Stimulated activated naive B cell treated with anti-CD40 and anti-IgM and Interleukin-4, amounts not matched to agents 10 μg/mL and 1 μg/mL and 100 μg/mL, for 72 hours (primary cell): ENCODE measurements around the gene SRSF6.
"Not testable (repeated sequence)": the region's sequence is repeated elsewhere in the genome, so short reads cannot be mapped to it uniquely, and the experiment has no call there.

Source experiments
- ATAC-seq, 2 donors: fragments of 150-1000 bp; cut with Tn5 transposase; replicated peaks; 2 replicates each; pipeline ENCODE4 v1.10.0; 2021; ENCODE audit warnings: moderate library complexity in 1 of 2
- DNase-seq: peaks from one replicate; pipeline ENCODE4 v3.0.0; 2021
- H3K27ac Mint-ChIP-seq: one replicate; pipeline ENCODE4 v1.8.0; 2022; ENCODE audit warnings: mild to moderate bottlenecking, mixed read lengths
- H3K27me3 Mint-ChIP-seq, 2 donors: one replicate each; pipeline ENCODE4 v1.8.0; 2022; ENCODE audit warnings: mixed read lengths in 2 of 2
- H3K36me3 Mint-ChIP-seq, 2 donors: one replicate each; pipeline ENCODE4 v1.8.0; 2022; ENCODE audit warnings: mixed read lengths in 2 of 2, mild to moderate bottlenecking in 1 of 2
- H3K4me1 Mint-ChIP-seq, 2 donors: one replicate each; pipeline ENCODE4 v1.8.0; 2022; ENCODE audit warnings: mixed read lengths in 2 of 2, mild to moderate bottlenecking in 1 of 2
- H3K4me3 Mint-ChIP-seq, 2 donors: one replicate each; pipeline ENCODE4 v1.8.0; 2022; ENCODE audit warnings: mild to moderate bottlenecking in 2 of 2, mixed read lengths in 2 of 2, moderate library complexity in 1 of 2
- H3K9me3 Mint-ChIP-seq, 2 donors: one replicate each; pipeline ENCODE4 v1.8.0; 2022; ENCODE audit warnings: mixed read lengths in 2 of 2, mild to moderate bottlenecking in 1 of 2

SRSF6 gene

DNA sequence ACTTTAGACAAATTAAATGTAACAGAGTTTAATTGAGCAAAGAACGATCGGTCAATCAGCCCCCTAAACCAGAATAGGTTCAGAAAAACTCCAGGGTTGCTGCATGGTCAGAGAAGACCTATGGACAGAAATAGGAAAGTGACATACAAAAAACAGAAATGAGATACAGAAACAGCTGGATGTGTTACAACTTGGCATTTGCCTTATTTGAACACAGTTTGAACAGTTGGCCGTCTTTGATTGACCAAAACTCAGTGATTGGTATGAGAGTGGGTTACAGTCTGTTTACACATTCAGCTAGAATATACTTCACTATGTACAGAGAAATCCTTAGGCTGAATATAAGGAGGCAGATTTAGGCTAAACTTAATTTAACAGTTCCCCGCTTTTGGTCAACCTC, 19.9 kb downstream of the SRSF6 start:
- ATAC-seq (no peak), DNase-seq (no peak)
- no peak overlapping the region for H3K27ac Mint-ChIP-seq
- H3K9me3 Mint-ChIP-seq, result no peaks in the 10 kb centered on the region
- H3K36me3 Mint-ChIP-seq, result peaks cover 7 to 13% of the 10 kb centered on the region in 2 donors
- H3K4me1 Mint-ChIP-seq, result peaks cover 0 to under 1% of the 10 kb centered on the region in 2 donors
- H3K4me3 Mint-ChIP-seq, result no peak overlapping the region
- H3K27me3 Mint-ChIP-seq, result no peaks in the 10 kb centered on the region

DNA sequence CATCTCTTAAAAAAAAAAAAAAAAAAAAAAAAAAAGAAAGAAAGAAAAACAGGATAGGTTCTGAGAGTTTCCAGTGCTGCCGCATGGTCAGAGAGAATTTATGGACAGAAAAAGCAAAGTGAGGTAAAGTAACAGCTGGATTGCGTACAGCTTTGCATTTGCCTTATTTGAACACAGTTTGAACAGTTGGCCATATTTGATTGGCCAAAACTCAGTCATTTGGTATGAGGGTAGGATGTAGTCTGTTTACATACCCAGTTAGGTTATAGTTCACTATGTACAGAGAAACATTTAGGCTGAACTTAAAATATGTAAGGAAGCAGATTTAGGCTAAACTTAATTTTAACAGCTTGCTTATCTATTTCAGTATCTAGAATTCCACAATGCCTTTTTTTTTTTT, 32.3 kb downstream of the SRSF6 start:
- Mint-ChIP-seq H3K4me3 (no peak overlapping the region), H3K27ac (no peak overlapping the region), H3K27me3 (peaks cover 8 to 14% of the 10 kb centered on the region in 2 donors), H3K4me1 (no peaks in the 10 kb centered on the region), H3K9me3 (peaks cover 11 to 20% of the 10 kb centered on the region in 2 donors), H3K36me3 (peaks cover 12 to 15% of the 10 kb centered on the region in 2 donors)
- ATAC-seq (no peak), DNase-seq (no peak)

DNA sequence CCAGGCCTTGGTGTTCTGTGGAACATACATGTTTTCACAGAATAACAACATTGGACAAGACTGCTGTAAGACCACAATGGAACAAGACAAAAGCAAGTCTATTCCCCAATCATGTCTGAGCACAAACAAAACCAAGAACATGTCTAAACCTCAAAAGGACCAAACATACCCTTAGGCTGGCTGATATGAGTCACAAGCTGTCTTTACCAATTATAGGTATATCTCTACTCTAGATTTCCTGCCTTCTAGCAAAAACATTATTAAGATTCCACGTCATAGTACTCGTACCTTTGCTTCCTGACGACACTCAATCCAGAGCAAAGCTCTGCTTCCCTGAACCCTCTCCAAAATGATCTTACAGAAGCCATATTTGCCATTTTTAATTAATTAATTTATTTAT, 34.4 kb downstream of the SRSF6 start:
- Mint-ChIP-seq H3K4me3 (no peak overlapping the region), H3K4me1 (no peaks in the 10 kb centered on the region), H3K27me3 (peaks cover 15 to 22% of the 10 kb centered on the region in 2 donors), H3K36me3 (peaks cover 10 to 17% of the 10 kb centered on the region in 2 donors), H3K27ac (no peak overlapping the region), H3K9me3 (peaks cover 11 to 13% of the 10 kb centered on the region in 2 donors)
- no peak for DNase-seq
- peak in 1 of 2 donors; percentile 45 for ATAC-seq

DNA sequence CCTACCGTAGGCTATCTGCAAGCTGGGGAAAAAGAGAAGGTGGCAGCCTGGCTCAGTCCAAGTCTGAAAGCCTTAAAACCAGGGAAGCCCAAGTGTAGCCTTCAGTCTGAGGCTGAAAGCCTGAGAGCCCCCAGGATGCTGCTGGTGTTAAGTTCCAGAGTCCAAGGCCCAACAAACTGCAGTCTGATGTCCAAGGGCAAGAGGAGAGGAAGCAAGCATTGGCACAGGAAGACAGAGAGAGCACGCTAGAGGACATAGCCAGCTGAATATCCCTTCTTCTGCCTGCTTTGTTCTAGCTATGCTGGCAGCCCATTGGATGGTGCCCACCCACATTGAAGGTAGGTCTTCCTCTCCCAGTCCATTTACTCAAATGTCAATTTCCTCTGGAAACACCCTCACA, 37.7 kb downstream of the SRSF6 start:
- no peak overlapping the region for H3K27ac Mint-ChIP-seq
- peaks cover 0 to 7% of the 10 kb centered on the region in 2 donors for H3K36me3 Mint-ChIP-seq
- peaks cover 0 to 2% of the 10 kb centered on the region in 2 donors for H3K9me3 Mint-ChIP-seq
- no peak for ATAC-seq
- DNase-seq, result no peak
- H3K4me3 Mint-ChIP-seq, result no peak overlapping the region
- no peaks in the 10 kb centered on the region for H3K4me1 Mint-ChIP-seq
- H3K27me3 Mint-ChIP-seq, result peaks cover 15 to 22% of the 10 kb centered on the region in 2 donors

DNA sequence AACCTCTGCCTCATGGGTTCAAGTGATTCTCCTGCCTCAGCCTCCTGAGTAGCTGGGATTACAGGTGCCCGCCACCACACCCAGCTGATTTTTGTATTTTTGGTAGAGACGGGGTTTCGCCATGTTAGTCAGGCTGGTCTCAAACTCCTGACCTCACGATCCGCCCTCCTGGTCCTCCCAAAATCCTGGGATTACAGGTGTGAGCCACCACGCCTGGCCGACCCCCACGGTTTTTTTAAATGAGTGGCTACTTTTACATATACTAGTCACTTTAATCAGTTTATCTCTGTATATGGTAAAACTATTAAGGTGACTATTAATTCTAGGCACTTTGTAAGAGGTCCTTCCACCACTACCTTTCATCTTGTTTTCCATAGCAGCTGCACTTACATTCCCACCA, 44.3 kb downstream of the SRSF6 start:
- H3K9me3 Mint-ChIP-seq, ATAC-seq, H3K27ac Mint-ChIP-seq: not testable (repeated sequence)

DNA sequence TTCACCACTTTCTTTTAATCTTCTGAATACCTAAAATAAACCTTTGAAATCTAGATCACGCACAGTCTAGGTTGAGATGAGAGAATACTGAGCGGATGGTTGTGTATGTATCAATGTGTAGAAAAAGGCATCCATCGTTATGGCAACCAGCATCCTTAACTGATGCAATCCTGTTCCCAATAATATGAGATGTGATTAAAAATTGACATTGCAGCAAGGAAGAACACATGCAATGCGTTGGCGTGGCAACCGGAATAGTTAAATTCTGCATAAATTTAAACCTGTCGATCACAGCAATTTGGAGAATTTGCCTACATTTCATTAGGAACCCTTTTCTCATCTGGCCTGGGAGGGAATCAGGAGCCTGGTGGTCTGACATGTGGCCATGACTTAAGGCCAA, 48.5 kb downstream of the SRSF6 start:
- Mint-ChIP-seq H3K9me3 (peaks cover 0 to 1% of the 10 kb centered on the region in 2 donors), H3K27me3 (peaks cover 47 to 54% of the 10 kb centered on the region in 2 donors), H3K36me3 (no peaks in the 10 kb centered on the region), H3K27ac (no peak overlapping the region), H3K4me3 (no peak overlapping the region), H3K4me1 (peaks cover 0 to 15% of the 10 kb centered on the region in 2 donors)
- ATAC-seq (no peak), DNase-seq (no peak)

More for the DNA sequence above, 44.3 kb downstream of the SRSF6 start:
- H3K4me3 Mint-ChIP-seq, H3K4me1 Mint-ChIP-seq, H3K36me3 Mint-ChIP-seq, DNase-seq: not testable (repeated sequence)
- H3K27me3 Mint-ChIP-seq, result peaks cover 28 to 34% of the 10 kb centered on the region in 2 donors

DNA sequence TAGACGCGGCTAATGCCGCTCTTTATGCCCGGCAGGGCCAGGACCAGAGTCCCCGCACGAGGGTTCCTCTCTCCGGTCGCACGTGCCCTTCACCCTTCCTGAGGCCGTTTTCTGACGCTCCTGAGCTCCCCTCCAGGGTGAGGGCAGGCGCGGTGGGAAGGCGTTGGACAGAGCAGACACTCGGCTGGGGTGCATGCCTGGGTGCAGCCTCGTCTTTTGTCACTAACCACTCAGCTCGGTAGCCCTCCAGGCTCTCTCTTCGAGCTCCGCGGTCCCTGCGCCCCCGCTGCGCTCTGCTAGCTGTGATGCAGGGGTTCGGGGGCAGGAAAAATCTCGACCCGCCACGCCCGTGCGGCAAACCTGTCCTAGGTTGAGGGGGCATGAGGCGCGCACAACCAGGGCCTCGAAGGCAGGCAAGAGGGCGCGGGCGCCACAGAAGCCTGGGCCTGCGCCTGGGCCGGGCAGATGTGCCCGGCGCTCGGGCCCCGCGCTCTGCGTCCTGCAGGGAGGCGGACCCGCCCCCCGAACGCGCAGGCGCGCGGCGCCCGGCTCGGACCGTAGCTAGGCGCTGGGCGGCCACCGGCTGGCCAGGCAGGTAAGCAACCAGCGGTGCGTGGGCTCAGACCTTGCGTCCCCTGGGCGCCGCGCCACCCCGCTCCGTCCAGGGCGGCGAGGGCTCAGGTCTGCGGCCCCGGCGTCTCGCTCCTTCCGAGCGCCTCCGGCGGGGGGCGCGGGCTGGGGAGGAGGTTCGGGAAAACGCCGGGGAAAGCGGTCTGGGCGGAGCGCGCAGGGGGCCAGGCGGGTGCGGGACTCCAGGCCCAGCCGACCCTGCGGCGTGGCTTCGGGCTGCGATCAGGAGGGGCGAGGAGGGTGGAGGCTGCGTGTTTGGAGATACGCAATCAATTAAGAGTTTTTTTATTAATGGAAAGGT, 49.7 kb downstream of the SRSF6 start, which contains the start of gene L3MBTL1:
L3MBTL1 (plus strand) TSS at position 548 of the 931 bp plus-strand sequence. CDS start 5,807 bp downstream, outside the sequence.
- Mint-ChIP-seq H3K27me3 (peaks cover 53 to 54% of the 10 kb centered on the region in 2 donors), H3K4me3 (peak within 1 kb of the TSS; percentile 60 to 77), H3K27ac (no peak within 1 kb of the TSS), H3K4me1 (peaks cover 0 to 15% of the 10 kb centered on the region in 2 donors), H3K36me3 (no peaks in the 10 kb centered on the region), H3K9me3 (no peaks in the 10 kb centered on the region)
- ATAC-seq (peak; percentile 68 to 69), DNase-seq (no peak)

DNA sequence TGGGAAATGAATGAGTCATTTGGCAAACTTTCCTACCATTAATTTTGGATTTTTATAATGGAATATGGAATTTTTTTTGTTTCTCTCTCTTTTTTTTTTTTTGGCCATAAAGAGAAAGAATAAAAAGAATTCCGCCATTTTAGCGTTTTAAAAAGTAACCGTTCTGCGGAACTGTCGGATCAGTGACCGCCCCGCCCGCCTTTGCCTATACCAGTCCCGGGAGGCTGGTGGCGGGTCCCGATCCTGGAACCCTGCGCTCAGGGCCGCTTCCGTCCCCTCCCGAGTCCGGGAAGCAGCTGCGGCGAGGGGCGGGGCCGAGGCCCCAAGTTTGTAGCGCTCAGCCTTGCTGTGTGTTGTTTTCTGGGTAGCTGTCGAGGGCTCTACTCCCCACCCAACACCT, 50.4 kb downstream of the SRSF6 start:
- H3K4me1 Mint-ChIP-seq, result peaks cover 0 to 16% of the 10 kb centered on the region in 2 donors
- ATAC-seq (no peak), DNase-seq (no peak)
- peak overlapping the region; percentile 60 to 77 for H3K4me3 Mint-ChIP-seq
- no peaks in the 10 kb centered on the region for H3K36me3 Mint-ChIP-seq
- no peaks in the 10 kb centered on the region for H3K9me3 Mint-ChIP-seq
- no peak overlapping the region for H3K27ac Mint-ChIP-seq
- peaks cover 49 to 51% of the 10 kb centered on the region in 2 donors for H3K27me3 Mint-ChIP-seq

DNA sequence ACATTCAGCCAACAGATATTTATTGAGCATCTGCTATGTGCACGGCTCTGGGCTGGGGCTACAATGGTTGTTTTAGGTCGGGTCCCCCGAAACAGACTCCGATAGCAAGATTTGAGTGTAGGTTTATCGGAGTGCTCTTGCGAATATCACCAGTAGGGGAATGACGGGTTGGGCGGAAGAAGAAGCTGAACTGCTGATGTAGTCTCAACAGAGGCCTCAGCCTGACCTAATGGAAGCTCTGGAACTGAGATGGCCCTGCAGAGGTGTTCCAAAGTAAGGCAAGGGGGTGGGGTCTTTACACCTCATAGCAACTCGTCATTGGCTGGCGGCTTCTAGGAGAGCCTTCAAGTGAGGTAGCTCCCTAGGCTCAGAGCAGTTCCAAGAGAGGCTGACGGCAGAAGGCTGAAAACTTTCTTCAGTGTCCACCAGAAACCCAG, 50.9 kb downstream of the SRSF6 start:
- DNase-seq (no peak), ATAC-seq (no peak)
- Mint-ChIP-seq H3K27ac (no peak overlapping the region), H3K9me3 (no peaks in the 10 kb centered on the region), H3K36me3 (no peaks in the 10 kb centered on the region), H3K4me3 (peak overlapping the region in 1 of 2 donors; percentile 77), H3K4me1 (peaks cover 0 to 21% of the 10 kb centered on the region in 2 donors), H3K27me3 (peaks cover 48 to 49% of the 10 kb centered on the region in 2 donors)

DNA sequence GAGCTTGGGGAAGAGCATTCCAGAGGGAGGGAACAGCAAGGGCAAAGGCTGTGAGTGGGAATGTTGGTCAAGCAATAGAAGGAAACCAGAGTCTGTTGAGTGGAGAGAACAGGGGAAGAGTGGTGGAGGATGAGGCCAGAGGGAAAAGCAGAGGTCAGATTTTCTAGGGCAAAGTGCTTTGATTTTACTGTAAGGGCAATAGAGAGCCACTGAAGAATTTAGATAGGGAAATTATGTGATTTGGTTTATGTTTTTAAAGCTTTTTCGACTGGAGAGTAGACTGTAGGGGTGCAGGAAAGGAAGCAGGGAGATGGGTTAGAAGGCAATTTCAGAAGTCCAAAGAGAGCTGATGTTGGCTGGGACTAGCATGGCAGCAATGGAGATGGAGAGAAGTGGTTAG, 54.2 kb downstream of the SRSF6 start:
- DNase-seq (no peak), ATAC-seq (no peak)
- Mint-ChIP-seq H3K4me3 (no peak overlapping the region), H3K27ac (no peak overlapping the region), H3K27me3 (peaks cover 22 to 28% of the 10 kb centered on the region in 2 donors), H3K9me3 (no peaks in the 10 kb centered on the region), H3K4me1 (peaks cover 0 to 36% of the 10 kb centered on the region in 2 donors), H3K36me3 (peaks cover 0 to 12% of the 10 kb centered on the region in 2 donors)

DNA sequence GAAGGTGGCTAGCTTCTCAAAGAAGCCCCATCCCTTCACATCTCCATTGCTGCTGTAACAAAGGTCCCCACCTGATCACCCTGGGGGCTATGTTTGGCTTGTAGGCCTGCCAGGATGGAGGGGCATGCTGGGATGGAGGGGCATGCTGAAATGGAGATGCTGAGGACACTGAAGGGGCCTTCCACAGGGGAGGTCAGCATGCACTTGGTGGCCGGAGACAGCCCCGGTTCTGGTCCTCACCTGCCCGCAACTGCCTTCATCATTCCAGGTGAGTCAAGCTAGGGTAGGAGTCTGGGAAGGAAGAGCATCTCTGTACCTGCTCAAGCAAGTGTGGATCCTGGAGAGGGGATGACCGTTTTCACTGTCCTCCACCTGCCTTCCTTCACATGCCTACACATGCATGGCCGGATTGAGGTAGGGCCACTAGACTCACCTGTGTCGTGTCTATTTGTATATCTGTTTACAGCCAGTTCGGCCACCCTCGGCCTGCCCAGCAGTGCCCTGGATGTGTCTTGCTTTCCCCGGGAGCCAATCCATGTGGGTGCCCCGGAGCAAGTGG, 55.8 kb downstream of the SRSF6 start:
- Mint-ChIP-seq H3K27me3 (peaks cover 11 to 22% of the 10 kb centered on the region in 2 donors), H3K4me3 (peak overlapping the region; percentile 96 to 97), H3K4me1 (peaks cover 0 to 25% of the 10 kb centered on the region in 2 donors), H3K27ac (no peak overlapping the region), H3K36me3 (peaks cover 0 to 12% of the 10 kb centered on the region in 2 donors), H3K9me3 (no peaks in the 10 kb centered on the region)
- ATAC-seq (peak in 1 of 2 donors; percentile 1), DNase-seq (no peak)
